H1 (cell line): ENCODE results near the gene GCAT. TPM values are rescaled to one million over a fixed set of nuclear protein-coding genes. Genes with fewer than 3 reads are reported as not detected.

ENCODE experiments used
- CTCF ChIA-PET: fragments of 300-600 bp; sonication (Branson Sonifier 250); formaldehyde crosslinking; loops from one replicate; lab custom pipeline; 2021; ENCODE audit not compliant: partially characterized antibody; lab: Charles Lee
- POLR2A ChIA-PET: fragments of 300-600 bp; sonication (Branson Sonifier 250); formaldehyde crosslinking; loops from one replicate; lab custom pipeline; 2021; ENCODE audit warnings: inconsistent platforms; ENCODE audit not compliant: partially characterized antibody; lab: Charles Lee
- DNase-seq, 2 experiments: peaks; one replicate each; pipeline versions ENCODE4 v3.0.0 to v3.0.0-alpha.2; 2010 to 2022; ENCODE audit warnings: low spot score in 2 of 2, low read depth in 1 of 2, mixed read lengths in 1 of 2
- FAIRE-seq: peaks from 2 replicates; lab custom pipeline; 2011; peaks lifted over from hg19 to GRCh38; lab: Jason Lieb, UNC
- H2AFZ ChIP-seq: 2 replicates; pipeline ENCODE4 v1.8.1; 2012; ENCODE audit warnings: low read length, inconsistent platforms
- H2AK5ac ChIP-seq: 2 replicates; pipeline ENCODE4 v1.6.1; 2013; ENCODE audit warnings: low read depth, low read length
- H2BK120ac ChIP-seq: replicated peaks from 2 replicates; pipeline ENCODE3; 2013; ENCODE audit warnings: low read depth, low read length, inconsistent platforms
- H2BK12ac ChIP-seq: 2 replicates; pipeline ENCODE4 v1.6.1; 2013; ENCODE audit warnings: low read depth, low read length
- H2BK15ac ChIP-seq: 2 replicates; pipeline ENCODE4 v1.6.1; 2013; ENCODE audit warnings: low read length
- H2BK20ac ChIP-seq: 2 replicates; pipeline ENCODE4 v1.6.1; 2013; ENCODE audit warnings: low read length
- H2BK5ac ChIP-seq: 2 replicates; pipeline ENCODE4 v1.6.1; 2013; ENCODE audit warnings: low read depth, low read length
- H3K14ac ChIP-seq: 2 replicates; pipeline ENCODE4 v1.6.1; 2013; ENCODE audit warnings: inconsistent platforms; ENCODE audit not compliant: insufficient read length
- H3K18ac ChIP-seq: 2 replicates; pipeline ENCODE4 v1.6.1; 2013; ENCODE audit warnings: low read length; ENCODE audit errors: extremely low read depth
- H3K23ac ChIP-seq: 2 replicates; pipeline ENCODE4 v1.6.1; 2013; ENCODE audit warnings: inconsistent platforms; ENCODE audit not compliant: insufficient read length
- H3K23me2 ChIP-seq: 2 replicates; pipeline ENCODE4 v1.6.1; 2013; ENCODE audit warnings: low read depth, low read length
- H3K27ac ChIP-seq: 2 replicates; pipeline ENCODE4 v1.6.1; 2011; ENCODE audit warnings: low read depth, low read length, inconsistent platforms
- H3K27me3 ChIP-seq, 4 experiments: replicated peaks in 1 of 4; 1 replicate in 1 of 4; 2 replicates in 3 of 4; pipeline versions ENCODE4 v1.6.1 to v1.8.1; 2011 to 2013; ENCODE audit warnings: low read length in 3 of 4, mild to moderate bottlenecking in 3 of 4, inconsistent platforms in 2 of 4, mixed read lengths in 2 of 4, moderate library complexity in 1 of 4; ENCODE audit not compliant: control insufficient read depth in 3 of 4, insufficient read depth in 3 of 4; ENCODE audit errors: extremely low read depth in 1 of 4
- H3K36me3 ChIP-seq, 4 experiments: 2 replicates each; pipeline versions ENCODE4 v1.6.1 to v1.8.1; 2011 to 2013; ENCODE audit warnings: mild to moderate bottlenecking in 4 of 4, low read length in 3 of 4, moderate library complexity in 2 of 4, control low read depth in 1 of 4, inconsistent platforms in 1 of 4; ENCODE audit not compliant: insufficient read depth in 4 of 4, control insufficient read depth in 2 of 4
- H3K4ac ChIP-seq: replicated peaks from 2 replicates; pipeline ENCODE3; 2013; ENCODE audit warnings: low read length, low read depth, mixed read lengths, inconsistent platforms; ENCODE audit not compliant: insufficient read length
- H3K4me1 ChIP-seq, 4 experiments: replicated peaks in 1 of 4; 1 replicate in 1 of 4; 2 replicates in 3 of 4; pipeline versions ENCODE4 v1.6.1 to v1.8.1; 2011 to 2013; ENCODE audit warnings: low read length in 3 of 4, inconsistent platforms in 2 of 4, mixed read lengths in 1 of 4; ENCODE audit not compliant: insufficient read depth in 4 of 4, control insufficient read depth in 3 of 4
- H3K4me2 ChIP-seq, 2 experiments: 2 replicates each; pipeline versions ENCODE4 v1.6.1 to v1.8.1; 2011 to 2013; ENCODE audit warnings: low read depth in 2 of 2, low read length in 2 of 2, control low read depth in 1 of 2, inconsistent platforms in 1 of 2, mild to moderate bottlenecking in 1 of 2; ENCODE audit not compliant: insufficient read depth in 1 of 2
- H3K4me3 ChIP-seq, 4 experiments: fragments of 200-600, 300-600 bp in 1 of 4; sonication (generic), shearing (Covaris generic), sonication (Bioruptor Twin) in 1 of 4; 2 replicates each; pipeline versions ENCODE4 v1.5.1 to v1.8.1; 2011 to 2016; ENCODE audit warnings: low read length in 4 of 4, low read depth in 3 of 4, control low read depth in 2 of 4, inconsistent platforms in 2 of 4, mild to moderate bottlenecking in 2 of 4, mixed read lengths in 1 of 4, moderate library complexity in 1 of 4; ENCODE audit not compliant: insufficient read depth in 2 of 4; ENCODE audit errors: extremely low read depth in 1 of 4
- H3K56ac ChIP-seq: replicated peaks from 2 replicates; pipeline ENCODE3; 2013; ENCODE audit warnings: low read depth, mild to moderate bottlenecking, mixed read lengths, low read length, inconsistent platforms; ENCODE audit not compliant: insufficient read length
- H3K79me1 ChIP-seq: 2 replicates; pipeline ENCODE4 v1.6.1; 2013; ENCODE audit warnings: low read depth, low read length, control low read depth
- H3K79me2 ChIP-seq, 2 experiments: 2 replicates each; pipeline versions ENCODE4 v1.6.1 to v1.8.1; 2012 to 2013; ENCODE audit warnings: low read length in 2 of 2, mild to moderate bottlenecking in 2 of 2, inconsistent platforms in 1 of 2; ENCODE audit not compliant: insufficient read depth in 2 of 2, control insufficient read depth in 1 of 2
- H3K9ac ChIP-seq, 4 experiments: replicated peaks in 1 of 4; 1 replicate in 1 of 4; 2 replicates in 3 of 4; pipeline versions ENCODE4 v1.6.1 to v1.8.1; 2011 to 2013; ENCODE audit warnings: low read depth in 3 of 4, low read length in 3 of 4, control low read depth in 2 of 4, mild to moderate bottlenecking in 2 of 4, moderate library complexity in 2 of 4, inconsistent platforms in 1 of 4; ENCODE audit errors: extremely low read depth in 1 of 4
- H3K9me3 ChIP-seq, 2 experiments: 2 replicates each; pipeline versions ENCODE4 v1.6.1 to v1.8.1; 2012 to 2013; ENCODE audit warnings: mild to moderate bottlenecking in 2 of 2, moderate library complexity in 2 of 2, control low read depth in 1 of 2, inconsistent platforms in 1 of 2, low read depth in 1 of 2, low read length in 1 of 2, mixed read lengths in 1 of 2; ENCODE audit not compliant: insufficient read depth in 2 of 2
- H4K20me1 ChIP-seq, 2 experiments: replicated peaks in 1 of 2; 2 replicates each; pipeline versions ENCODE3 to v1.8.1; 2011 to 2013; ENCODE audit warnings: inconsistent platforms in 2 of 2, low read length in 2 of 2, mild to moderate bottlenecking in 1 of 2; ENCODE audit not compliant: insufficient read depth in 2 of 2, control insufficient read depth in 1 of 2
- H4K5ac ChIP-seq: 2 replicates; pipeline ENCODE4 v1.6.1; 2013; ENCODE audit warnings: low read length, low read depth, mixed read lengths, inconsistent platforms; ENCODE audit not compliant: insufficient read length
- H4K8ac ChIP-seq: 2 replicates; pipeline ENCODE4 v1.8.0; 2013; ENCODE audit warnings: mild to moderate bottlenecking, moderate library complexity, low read length, inconsistent platforms; ENCODE audit not compliant: insufficient read depth; ENCODE audit errors: extremely low read depth
- H4K91ac ChIP-seq: replicated peaks from 2 replicates; pipeline ENCODE3; 2013; ENCODE audit warnings: low read length, mixed read lengths, inconsistent platforms; ENCODE audit not compliant: insufficient read length
- E2F6 ChIP-seq: IDR thresholded peaks from 2 replicates; pipeline ENCODE4 v1.6.1; 2012; ENCODE audit warnings: inconsistent platforms
- EZH2 ChIP-seq: fragments of 200-600 bp; sonication (generic); IDR thresholded peaks from 2 replicates; pipeline ENCODE4 v1.7.1; 2012; ENCODE audit warnings: low read depth, mild to moderate bottlenecking, moderate library complexity, low read length, inconsistent platforms; ENCODE audit not compliant: severe bottlenecking
- GABPA ChIP-seq: IDR thresholded peaks from 2 replicates; pipeline ENCODE4 v1.6.1; 2011; ENCODE audit warnings: mild to moderate bottlenecking, low read length, moderate library complexity, borderline replicate concordance; ENCODE audit not compliant: insufficient read depth
- JUND ChIP-seq: IDR thresholded peaks from 2 replicates; pipeline ENCODE4 v1.6.1; 2011; ENCODE audit warnings: mild to moderate bottlenecking, improper control_type of control experiment, low read length
- KDM5A ChIP-seq: fragments of 200-600 bp; IDR thresholded peaks from 2 replicates; pipeline ENCODE4 v1.7.1; 2012; ENCODE audit warnings: mild to moderate bottlenecking, low read length, inconsistent platforms, mixed read lengths
- MAFK ChIP-seq: IDR thresholded peaks from 2 replicates; pipeline ENCODE4 v1.6.1; 2012; ENCODE audit warnings: low read depth, mild to moderate bottlenecking, improper control_type of control experiment, low read length
- MAX ChIP-seq: IDR thresholded peaks from 2 replicates; pipeline ENCODE4 v1.6.1; 2012; ENCODE audit warnings: inconsistent platforms
- POU5F1 ChIP-seq: IDR thresholded peaks from 2 replicates; pipeline ENCODE4 v1.6.1; 2011; ENCODE audit warnings: low read depth, mild to moderate bottlenecking, low read length, moderate library complexity
- RBBP5 ChIP-seq: IDR thresholded peaks from 2 replicates; pipeline ENCODE4 v1.7.1; 2012; ENCODE audit warnings: low read depth, mild to moderate bottlenecking, inconsistent platforms, low read length, moderate library complexity, borderline replicate concordance
- RXRA ChIP-seq: IDR thresholded peaks from 2 replicates; pipeline ENCODE4 v1.6.1; 2011; ENCODE audit warnings: low read depth, mild to moderate bottlenecking, low read length, moderate library complexity; ENCODE audit not compliant: insufficient read depth
- WGBS, 2 experiments: shearing (Covaris generic) in 1 of 2; methylation state at CpG; one replicate each; pipeline versions ENCODE4 v1.1.6 to v1.1.7; 2013 to 2015; ENCODE audit warnings: low lambda C conversion rate in 2 of 2, mixed read lengths in 2 of 2, inconsistent platforms in 1 of 2, low coverage in 1 of 2, missing lambda C conversion rate in 1 of 2; ENCODE audit not compliant: insufficient replicate concordance in 2 of 2, insufficient coverage in 1 of 2, insufficient read length in 1 of 2; ENCODE audit errors: extremely low coverage in 1 of 2, missing lambda C conversion rate in 1 of 2; 5-methylcytosine and 5-hydroxymethylcytosine counted together
- polyA plus RNA-seq, 7 experiments: library from polyadenylated mRNA; depleted of rRNA in 3 of 7; stranded (reverse) in 5 of 7; unstranded in 2 of 7; fragments of >200 nt in 5 of 7; fragments of 200-250 nt in 2 of 7; gene quantifications; 1 replicate in 5 of 7; 2 replicates in 1 of 7; 4 replicates in 1 of 7; pipeline versions ENCODE4 v1.2.1 to v1.2.3, GENCODE V29; 2011 to 2013; ENCODE audit warnings: missing spikeins in 2 of 7, mixed read lengths in 2 of 7
- total RNA-seq: library from RNA; stranded (reverse); fragmentation: NEBNext Ultra II Directional; extraction: Animal tissue kit (Norgen Biotek cat#: 25700); gene quantifications from 2 replicates; pipeline ENCODE4 v1.2.1, GENCODE V29; 2021

Gene GCAT
- total and polyA plus RNA-seq, 2 of the 8 experiments (the other 6 are each of a cell fraction or from before 2014, with no cell fraction given) = 24.3 to 47.5 TPM

GRCh38 chr22:37803639-37804351 lies 3.9 kb upstream of the GCAT start:
- Histone ChIP-seq H3K4ac (peak overlapping the region; percentile 95), H4K5ac (peak overlapping the region; percentile 78), H3K18ac (peak overlapping the region; percentile 98), H2AFZ (no peak overlapping the region), H4K91ac (peak overlapping the region; percentile 97), H3K23ac (no peak overlapping the region), H2AK5ac (no peak overlapping the region), H4K8ac (peak overlapping the region; percentile 95), H3K9me3 (no peaks in the 10 kb centered on the region), H3K27me3 (peaks cover 3 to 39% (median 31%) of the 10 kb centered on the region in 4 experiments), H3K23me2 (peaks cover 48% of the 10 kb centered on the region), H3K4me1 (peaks cover 0 to 22% (median 19%) of the 10 kb centered on the region in 4 experiments; a peak in 6 of 7 replicates), H2BK120ac (peak overlapping the region; percentile 94), H4K20me1 (peaks cover 0 to 2% of the 10 kb centered on the region in 2 experiments), H3K4me2 (peak overlapping the region; percentile 91 to 94), H3K79me1 (peaks cover 3% of the 10 kb centered on the region), H3K14ac (no peak overlapping the region), H3K56ac (peak overlapping the region; percentile 67), H3K79me2 (peaks cover 0 to 7% of the 10 kb centered on the region in 2 experiments; a peak in 1 of 4 replicates), H3K36me3 (no peaks in the 10 kb centered on the region), H2BK12ac (peak overlapping the region; percentile 69; the same call in 1 of the 2 replicates), H2BK20ac (peak overlapping the region; percentile 80; the same call in 1 of the 2 replicates), H3K9ac (peak overlapping the region in 3 of 4 experiments; percentile 23 to 82 (median 72); a peak in 5 of 7 replicates), H2BK5ac (no peak overlapping the region), H2BK15ac (peak overlapping the region; percentile 88; the same call in 1 of the 2 replicates), H3K27ac (no peak overlapping the region), H3K4me3 (peak overlapping the region; percentile 79 to 91 (median 86))
- DNase-seq = peak in 1 of 2 experiments; percentile 70
- 6% methylated on average over 32 of the region's 34 CpGs; no CpG with 5 or more reads in 1 of the 2 experiments for WGBS, 2 experiments
- ChIA-PET POLR2A (interaction anchor here (0.6 to 8.8 kb wide), 24 partner anchors 9 to 213 kb away, joined by 3 to 142 read pairs (median 4); partner anchors contain the start of genes GALR3, GGA1, NOL12 and PDXP), CTCF (interaction anchor here (1.0 to 1.2 kb wide), 2 partner anchors 12 to 16 kb away, joined by 3 read pairs; no protein-coding TSS in a partner anchor)
- no peak for FAIRE-seq
- TF ChIP-seq EZH2 (peak; percentile 39), POU5F1 (no peak), GABPA (no peak), MAFK (no peak), JUND (no peak), RBBP5 (no peak), E2F6 (peak; percentile 80), RXRA (no peak), KDM5A (no peak), MAX (peak; percentile 62)
